Measurements from ENCODE around the gene STAG1. TPM values are rescaled to one million over a fixed set of nuclear protein-coding genes. Genes with fewer than 3 reads are reported as not detected.
"Not testable (repeated sequence)": the region's sequence is repeated elsewhere in the genome, so short reads cannot be mapped to it uniquely, and the experiment has no call there.

The STAG1 gene
- total RNA-seq, 1 donor from 2014 or later, result 44.7 TPM

- no peaks in the 10 kb centered on the region for H3K4me1 ChIP-seq
- intact Hi-C loops (cut with DNase I), result no loop called here
- TF ChIP-seq POLR2AphosphoS5 (IDR thresholded peaks at IDR 0.05; ENCODE audit: insufficient read depth in 1 of 2, low read depth in 1 of 2) (no peak), CTCF (IDR thresholded peaks at IDR 0.05) (no peak), POLR2A (IDR thresholded peaks at IDR 0.05) (no peak)
- no peak overlapping the region for H3K27ac ChIP-seq
- no peaks in the 10 kb centered on the region for H3K27me3 ChIP-seq
- no peak overlapping the region for H3K4me3 ChIP-seq
- H3K36me3 ChIP-seq, result no peaks in the 10 kb centered on the region
- no peak for DNase-seq (ENCODE audit: extremely low spot score in 2 of 2)
- no peaks in the 10 kb centered on the region for H3K9me3 ChIP-seq
Measured at GRCh38 chr3:136772709-136773108, 20.5 kb upstream of the STAG1 start.

- DNase-seq (ENCODE audit: extremely low spot score in 2 of 2); H3K36me3 ChIP-seq; H3K4me1 ChIP-seq; H3K27me3 ChIP-seq; H3K27ac ChIP-seq; H3K9me3 ChIP-seq; H3K4me3 ChIP-seq: not testable (repeated sequence)
- intact Hi-C loops (cut with DNase I), result loop anchor here (10.0 kb wide), 2 partner anchors 364 to 684 kb away; no protein-coding TSS in a partner anchor
Measured at GRCh38 chr3:136758160-136759102, 6.3 kb upstream of the STAG1 start.

- Histone ChIP-seq H3K27me3 (no peaks in the 10 kb centered on the region), H3K36me3 (no peaks in the 10 kb centered on the region), H3K9me3 (no peaks in the 10 kb centered on the region), H3K27ac (no peak overlapping the region), H3K4me1 (peaks cover 21% of the 10 kb centered on the region), H3K4me3 (no peak overlapping the region)
- intact Hi-C loops (cut with DNase I), result loop anchor here (10.0 kb wide), 2 partner anchors 360 to 680 kb away; no protein-coding TSS in a partner anchor
- TF ChIP-seq POLR2A (IDR thresholded peaks at IDR 0.05) (no peak), POLR2AphosphoS5 (IDR thresholded peaks at IDR 0.05; ENCODE audit: insufficient read depth in 1 of 2, low read depth in 1 of 2) (no peak), CTCF (IDR thresholded peaks at IDR 0.05) (no peak)
- no peak for DNase-seq (ENCODE audit: extremely low spot score in 2 of 2)
Measured at GRCh38 chr3:136755192-136755591, 3.0 kb upstream of the STAG1 start.

GRCh38 chr3:136753326-136753939 is 1.3 kb upstream of the STAG1 start:
- no peak for DNase-seq (ENCODE audit: extremely low spot score in 2 of 2)
- Histone ChIP-seq H3K27me3 (no peaks in the 10 kb centered on the region), H3K27ac (peak overlapping the region; percentile 99), H3K4me3 (peak overlapping the region; percentile 81 to 99), H3K9me3 (no peaks in the 10 kb centered on the region), H3K4me1 (peaks cover 39% of the 10 kb centered on the region), H3K36me3 (no peaks in the 10 kb centered on the region)
- intact Hi-C loops (cut with DNase I), result loop anchor here (2.0 to 10.0 kb wide), 6 partner anchors 109 to 679 kb away; partner anchors contain the start of genes MSL2, NCK1 and PCCB
- TF ChIP-seq POLR2AphosphoS5 (IDR thresholded peaks at IDR 0.05; ENCODE audit: insufficient read depth in 1 of 2, low read depth in 1 of 2) (no peak), POLR2A (IDR thresholded peaks at IDR 0.05) (no peak), CTCF (IDR thresholded peaks at IDR 0.05) (no peak)

GRCh38 chr3:136752422-136753325 is 496 bp upstream of the STAG1 start:
- Histone ChIP-seq H3K9me3 (no peaks in the 10 kb centered on the region), H3K27ac (peak overlapping the region; percentile 99), H3K4me3 (peak overlapping the region; percentile 81 to 99), H3K36me3 (no peaks in the 10 kb centered on the region), H3K4me1 (peaks cover 46% of the 10 kb centered on the region), H3K27me3 (no peaks in the 10 kb centered on the region)
- peak in 1 of 2 donors; percentile 99 for DNase-seq (ENCODE audit: extremely low spot score in 2 of 2)
- TF ChIP-seq CTCF (IDR thresholded peaks at IDR 0.05) (peak in 1 of 3 experiments; percentile 17), POLR2AphosphoS5 (IDR thresholded peaks at IDR 0.05; ENCODE audit: insufficient read depth in 1 of 2, low read depth in 1 of 2) (peak; percentile 17 to 91), POLR2A (IDR thresholded peaks at IDR 0.05) (peak; percentile 59 to 72)
- intact Hi-C loops (cut with DNase I), result loop anchor here (2.0 to 10.0 kb wide), 6 partner anchors 110 to 678 kb away; partner anchors contain the start of genes MSL2, NCK1 and PCCB

Measured in vagina (tissue), 2 donors.